Duodenal mucosa (tissue), 2 donors: ENCODE data around the gene NRAS.
"Not testable (repeated sequence)": the region's sequence is repeated elsewhere in the genome, so short reads cannot be mapped to it uniquely, and the experiment has no call there.

Source experiments
- H3K27ac ChIP-seq: one replicate; pipeline ENCODE4 v1.7.0; 2013; ENCODE audit warnings: low read depth, low read length
- H3K27me3 ChIP-seq, 2 donors: one replicate each; pipeline ENCODE4 v1.7.0; 2013; ENCODE audit warnings: low read length in 2 of 2, control low read depth in 1 of 2; ENCODE audit not compliant: insufficient read depth in 2 of 2, control insufficient read depth in 1 of 2
- H3K36me3 ChIP-seq, 2 donors: one replicate each; pipeline ENCODE4 v1.7.0; 2013; ENCODE audit warnings: low read length in 2 of 2, control low read depth in 1 of 2; ENCODE audit not compliant: insufficient read depth in 2 of 2, control insufficient read depth in 1 of 2
- H3K4me1 ChIP-seq, 2 donors: one replicate each; pipeline ENCODE4 v1.7.0; 2013; ENCODE audit warnings: low read length in 2 of 2, control low read depth in 1 of 2; ENCODE audit not compliant: insufficient read depth in 2 of 2, control insufficient read depth in 1 of 2
- H3K4me3 ChIP-seq, 2 donors: one replicate each; pipeline ENCODE4 v1.7.0; 2013; ENCODE audit warnings: low read length in 2 of 2, low read depth in 1 of 2
- H3K9ac ChIP-seq, 2 donors: one replicate each; pipeline ENCODE4 v1.7.0; 2013; ENCODE audit warnings: low read length in 2 of 2, low read depth in 1 of 2
- H3K9me3 ChIP-seq, 2 donors: one replicate each; pipeline ENCODE4 v1.7.0; 2013; ENCODE audit warnings: low read length in 2 of 2, control low read depth in 1 of 2; ENCODE audit not compliant: control insufficient read depth in 1 of 2

The NRAS gene

GRCh38 chr1:114716304-114717170, at the start of gene NRAS:
NRAS (minus strand) TSS chr1:114716771; CDS start chr1:114716160, 611 bp downstream.
- no peaks in the 10 kb centered on the region for H3K9me3 ChIP-seq
- peak within 1 kb of the TSS; percentile 96 to 100 for H3K4me3 ChIP-seq
- H3K4me1 ChIP-seq, result peaks cover 10 to 36% of the 10 kb centered on the region in 2 donors
- no peaks in the 10 kb centered on the region for H3K27me3 ChIP-seq
- H3K9ac ChIP-seq, result peak within 1 kb of the TSS; percentile 94 to 100
- H3K27ac ChIP-seq, result peak within 1 kb of the TSS; percentile 91
- peaks cover 29 to 47% of the 10 kb centered on the region in 2 donors for H3K36me3 ChIP-seq

DNA sequence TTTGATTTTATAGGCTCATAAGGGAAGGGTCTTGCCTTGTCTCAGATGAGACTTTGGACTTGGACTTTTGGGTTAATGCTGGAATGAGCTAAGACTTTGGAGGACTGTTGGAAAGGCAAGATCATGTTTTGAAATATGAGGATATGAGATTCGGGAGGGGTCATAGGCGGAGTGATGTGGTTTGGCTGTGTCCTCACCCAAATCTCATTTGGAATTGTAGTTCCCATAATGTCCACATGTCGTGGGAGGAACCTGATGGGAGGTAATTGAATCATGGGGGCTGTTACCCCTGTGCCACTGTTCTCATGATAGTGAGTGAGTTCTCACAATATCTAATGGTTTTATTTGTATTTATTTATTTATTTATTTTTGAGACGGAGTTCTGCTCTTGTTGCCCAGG, 48.1 kb upstream of the NRAS start:
- H3K27ac ChIP-seq, result no peak overlapping the region
- H3K4me3 ChIP-seq, result no peak overlapping the region

DNA sequence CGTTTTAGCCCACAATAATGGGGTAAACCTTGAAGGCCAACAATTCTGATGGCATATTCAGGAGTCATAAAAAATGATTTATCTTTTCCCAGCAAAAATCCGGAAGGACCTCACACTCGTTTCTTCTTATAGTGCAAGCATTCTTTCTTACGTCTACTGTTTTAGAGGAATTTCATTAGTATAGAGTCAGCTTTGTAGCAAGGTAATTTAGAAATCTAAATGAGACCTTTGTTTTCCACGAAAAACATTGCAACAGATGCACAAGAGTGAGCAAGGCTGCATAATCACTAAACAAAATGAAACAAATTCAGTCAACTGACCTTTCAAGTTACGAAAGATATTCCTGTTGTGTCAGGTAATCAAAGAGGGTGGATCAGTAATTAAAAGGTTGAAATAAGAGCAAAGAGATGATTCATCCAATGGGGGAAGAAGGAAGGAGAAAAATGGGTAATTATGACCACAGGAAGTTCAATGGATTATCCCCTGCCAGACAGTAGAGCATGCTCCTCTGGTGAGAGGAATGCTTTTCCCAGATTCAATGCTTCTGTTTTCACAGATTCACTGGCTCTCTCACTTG, 41.8 kb upstream of the NRAS start:
- no peaks in the 10 kb centered on the region for H3K36me3 ChIP-seq
- H3K4me1 ChIP-seq, result peaks cover 31 to 33% of the 10 kb centered on the region in 2 donors
- H3K4me3 ChIP-seq, result peak overlapping the region; percentile 93 to 100
- no peak overlapping the region for H3K27ac ChIP-seq
- no peaks in the 10 kb centered on the region for H3K27me3 ChIP-seq
- peak overlapping the region; percentile 99 to 100 for H3K9ac ChIP-seq
- H3K9me3 ChIP-seq, result no peaks in the 10 kb centered on the region

More for the DNA sequence above, 48.1 kb upstream of the NRAS start:
- Histone ChIP-seq H3K4me1 (no peaks in the 10 kb centered on the region), H3K9me3 (no peaks in the 10 kb centered on the region), H3K9ac (no peak overlapping the region), H3K27me3 (no peaks in the 10 kb centered on the region), H3K36me3 (peaks cover 0 to 8% of the 10 kb centered on the region in 2 donors)

- Histone ChIP-seq H3K9me3 (no peaks in the 10 kb centered on the region), H3K9ac (peak within 1 kb of the TSS; percentile 99 to 100), H3K27ac (peak within 1 kb of the TSS; percentile 97), H3K27me3 (no peaks in the 10 kb centered on the region), H3K4me1 (peaks cover 38 to 40% of the 10 kb centered on the region in 2 donors), H3K4me3 (peak within 1 kb of the TSS; percentile 93 to 100), H3K36me3 (no peaks in the 10 kb centered on the region)
Observed at GRCh38 chr1:114757455-114758255, 41.1 kb upstream of the NRAS start, which contains the start of gene CSDE1. CSDE1 (minus strand) TSS chr1:114757984; CDS start chr1:114739890, 18,094 bp downstream.

DNA sequence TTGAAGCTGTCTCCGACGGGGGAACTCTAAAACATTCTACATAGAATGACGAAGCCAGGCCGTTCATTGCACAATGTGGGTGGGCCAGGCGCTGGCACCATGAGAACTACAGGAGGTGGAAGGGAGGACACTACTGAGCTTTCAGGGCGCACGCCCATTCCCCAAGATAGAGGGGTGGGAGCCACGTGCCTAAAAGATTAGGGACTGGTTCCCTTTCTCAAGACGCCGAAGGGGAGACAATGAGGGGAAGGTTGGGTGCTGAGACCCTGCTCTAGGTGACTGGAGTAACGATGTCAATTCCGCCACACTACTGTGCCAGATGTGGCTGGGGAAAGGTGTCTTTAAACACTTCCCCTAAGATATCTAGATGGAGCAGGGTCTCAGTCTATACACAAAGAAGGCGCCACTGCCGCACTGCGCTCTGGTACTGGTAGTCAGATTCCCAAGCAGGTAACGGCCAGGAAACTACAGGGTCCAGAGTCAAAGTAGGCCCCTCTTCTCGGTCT, 40.4 kb upstream of the NRAS start:
- Histone ChIP-seq H3K27me3 (no peaks in the 10 kb centered on the region), H3K9ac (peak overlapping the region; percentile 99 to 100), H3K36me3 (no peaks in the 10 kb centered on the region), H3K9me3 (no peaks in the 10 kb centered on the region), H3K4me3 (peak overlapping the region; percentile 93 to 100), H3K4me1 (peaks cover 43 to 46% of the 10 kb centered on the region in 2 donors), H3K27ac (peak overlapping the region; percentile 97)

DNA sequence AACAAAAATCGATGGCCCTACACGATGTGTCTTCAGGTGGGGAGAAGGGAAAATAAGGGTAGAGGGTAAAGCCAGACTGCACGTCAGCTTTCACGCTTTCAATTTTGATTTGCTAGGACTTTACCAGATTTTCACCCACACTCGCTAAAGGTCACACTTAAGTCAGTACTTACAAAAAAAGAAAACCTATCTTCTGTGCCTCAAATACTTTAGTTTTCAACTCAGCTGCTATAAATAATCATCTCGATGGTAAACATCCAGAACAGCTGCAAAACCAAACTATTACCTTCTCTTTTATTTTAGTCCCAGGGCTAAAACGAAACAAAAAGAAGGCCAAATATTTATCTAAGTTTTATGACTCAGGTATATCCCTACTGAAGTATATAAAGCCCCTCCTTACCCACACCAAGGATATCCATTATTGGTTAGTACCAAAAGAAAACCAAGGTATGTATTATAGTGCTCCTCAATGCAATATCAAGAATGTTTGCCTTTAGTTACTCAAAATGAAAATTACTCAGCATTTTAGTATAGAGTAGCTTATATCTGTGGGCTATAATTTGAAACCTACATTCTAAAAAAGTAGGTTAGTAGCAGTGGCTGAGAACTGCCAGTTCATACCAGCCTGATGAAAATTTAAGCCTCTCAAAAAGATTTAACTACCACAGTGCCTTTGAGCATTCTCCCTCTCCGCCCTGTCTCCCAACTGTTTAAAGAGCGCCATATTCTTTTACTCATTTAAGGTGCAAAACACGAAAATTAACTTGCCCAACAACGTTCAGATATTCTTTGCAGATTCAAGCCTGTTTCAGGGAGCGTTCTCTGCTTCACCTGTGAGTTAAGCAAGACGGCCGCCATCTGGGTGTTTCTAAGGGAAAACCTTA, 39.7 kb upstream of the NRAS start:
- peak overlapping the region; percentile 97 for H3K27ac ChIP-seq
- no peaks in the 10 kb centered on the region for H3K36me3 ChIP-seq
- no peaks in the 10 kb centered on the region for H3K9me3 ChIP-seq
- peak overlapping the region; percentile 93 to 100 for H3K4me3 ChIP-seq
- peaks cover 43 to 53% of the 10 kb centered on the region in 2 donors for H3K4me1 ChIP-seq
- peak overlapping the region; percentile 99 to 100 for H3K9ac ChIP-seq
- no peaks in the 10 kb centered on the region for H3K27me3 ChIP-seq

- peaks cover 50 to 61% of the 10 kb centered on the region in 2 donors for H3K4me1 ChIP-seq
- peak overlapping the region; percentile 44 to 99 for H3K9ac ChIP-seq
- no peaks in the 10 kb centered on the region for H3K36me3 ChIP-seq
- no peaks in the 10 kb centered on the region for H3K27me3 ChIP-seq
- no peak overlapping the region for H3K27ac ChIP-seq
- peak overlapping the region; percentile 93 to 100 for H3K4me3 ChIP-seq
- H3K9me3 ChIP-seq, result no peaks in the 10 kb centered on the region
Observed at GRCh38 chr1:114755006-114755931, 38.7 kb upstream of the NRAS start.

DNA sequence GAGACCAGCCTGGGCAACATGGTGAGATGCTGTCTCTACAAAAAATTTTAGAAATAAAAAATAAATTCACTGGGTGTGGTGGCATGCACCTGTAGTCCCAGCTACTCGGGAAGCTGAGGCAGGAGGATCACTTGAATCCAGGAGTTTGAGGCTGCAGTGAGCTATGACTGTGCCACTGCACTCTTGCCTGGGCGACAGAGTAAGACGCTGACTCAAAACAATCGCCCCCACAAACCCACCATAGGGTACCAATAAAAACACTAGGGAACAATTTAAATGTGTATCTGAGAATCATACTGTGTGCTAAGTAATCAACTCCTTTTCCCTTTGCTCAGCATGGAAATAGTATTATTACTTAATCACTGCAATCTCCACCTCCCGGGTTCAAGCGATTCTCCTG, 37.1 kb upstream of the NRAS start:
- Histone ChIP-seq H3K36me3 (peaks cover 10 to 13% of the 10 kb centered on the region in 2 donors), H3K4me1 (peaks cover 53 to 67% of the 10 kb centered on the region in 2 donors)
- not testable (repeated sequence) for H3K4me3 ChIP-seq, H3K27me3 ChIP-seq, H3K27ac ChIP-seq, H3K9me3 ChIP-seq, H3K9ac ChIP-seq
